ENCODE data around the gene SIPA1.

DNA sequence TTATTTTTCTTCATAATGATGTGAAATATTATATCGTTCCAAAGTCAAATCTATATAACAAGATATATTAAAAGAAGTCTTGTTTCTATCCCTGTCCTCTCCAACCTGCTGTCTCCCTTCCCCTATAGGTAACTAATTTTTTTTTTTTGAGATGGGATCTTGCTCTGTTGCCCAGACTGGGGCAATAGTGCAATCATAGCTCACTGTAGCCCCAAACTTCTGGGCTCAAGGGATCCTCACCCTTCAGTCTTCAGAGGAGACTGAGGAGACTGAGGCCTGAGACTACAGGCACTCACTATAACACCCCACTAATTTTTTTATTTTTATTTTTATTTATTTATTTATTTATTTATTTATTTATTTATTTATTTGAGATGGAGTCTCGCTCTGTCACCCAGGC is 35.1 kb downstream of the SIPA1 start:
- no peak for TF ChIP-seq CTBP1 (IDR thresholded peaks at IDR 0.05; ENCODE audit: borderline replicate concordance)
- TF ChIP-seq ELF4 (IDR thresholded peaks at IDR 0.05) = no peak
- TF ChIP-seq LEF1 (IDR thresholded peaks at IDR 0.05; ENCODE audit: borderline replicate concordance) = no peak
- no peak for TF ChIP-seq FOXM1 (IDR thresholded peaks at IDR 0.05; ENCODE audit: borderline replicate concordance)
- no peak for TF ChIP-seq ARNT (IDR thresholded peaks at IDR 0.05)
- TF ChIP-seq BHLHE40 (IDR thresholded peaks at IDR 0.05; ENCODE audit: borderline replicate concordance) = no peak
- no peak for TF ChIP-seq ZNF384 (IDR thresholded peaks at IDR 0.05)
- no peak for TF ChIP-seq FOXK2 (IDR thresholded peaks at IDR 0.05)
- no peak for TF ChIP-seq SP1 (IDR thresholded peaks at IDR 0.05)
- TF ChIP-seq, protein P1, sequence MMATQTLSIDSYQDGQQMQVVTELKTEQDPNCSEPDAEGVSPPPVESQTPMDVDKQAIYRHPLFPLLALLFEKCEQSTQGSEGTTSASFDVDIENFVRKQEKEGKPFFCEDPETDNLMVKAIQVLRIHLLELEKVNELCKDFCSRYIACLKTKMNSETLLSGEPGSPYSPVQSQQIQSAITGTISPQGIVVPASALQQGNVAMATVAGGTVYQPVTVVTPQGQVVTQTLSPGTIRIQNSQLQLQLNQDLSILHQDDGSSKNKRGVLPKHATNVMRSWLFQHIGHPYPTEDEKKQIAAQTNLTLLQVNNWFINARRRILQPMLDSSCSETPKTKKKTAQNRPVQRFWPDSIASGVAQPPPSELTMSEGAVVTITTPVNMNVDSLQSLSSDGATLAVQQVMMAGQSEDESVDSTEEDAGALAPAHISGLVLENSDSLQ (IDR thresholded peaks at IDR 0.05) = no peak
- no peak for TF ChIP-seq FOXA1 (IDR thresholded peaks at IDR 0.05)

Data from HEK293T (cell line).